C4-2B (cell line): ENCODE measurements around the gene SF3A1.

Experiments used
- H3K27ac ChIP-seq: fragments of 450-650 bp; 2 replicates; pipeline ENCODE4 v1.5.1; 2017
- CTCF ChIP-seq: fragments of 450-650 bp; conservative IDR thresholded peaks from 2 replicates; pipeline ENCODE4 v1.5.1; 2017; ENCODE audit warnings: mild to moderate bottlenecking
- ZFX ChIP-seq: fragments of 450-650 bp; IDR thresholded peaks from 2 replicates; pipeline ENCODE4 v1.6.1; 2017

SF3A1 gene

GRCh38 chr22:30357650-30358215, 1.0 kb upstream of the SF3A1 start:
- peak overlapping the region; percentile 91; the same call in 1 of the 2 replicates for H3K27ac ChIP-seq
- TF ChIP-seq ZFX (no peak), CTCF (no peak)

GRCh38 chr22:30357236-30357570, 509 bp upstream of the SF3A1 start:
- H3K27ac ChIP-seq: peak overlapping the region; percentile 91
- TF ChIP-seq CTCF (no peak), ZFX (no peak)

- H3K27ac ChIP-seq: no peak overlapping the region
- TF ChIP-seq ZFX (no peak), CTCF (no peak)
Observed at GRCh38 chr22:30354644-30355043, 2.0 kb downstream of the SF3A1 start.

GRCh38 chr22:30351226-30351625, 5.5 kb downstream of the SF3A1 start:
- TF ChIP-seq CTCF (no peak), ZFX (no peak)
- H3K27ac ChIP-seq: no peak overlapping the region

- H3K27ac ChIP-seq: no peak overlapping the region
- TF ChIP-seq CTCF (no peak), ZFX (no peak)
Observed at GRCh38 chr22:30348809-30349208, 7.9 kb downstream of the SF3A1 start.

- no peak overlapping the region for H3K27ac ChIP-seq
- TF ChIP-seq CTCF (no peak), ZFX (no peak)
Observed at GRCh38 chr22:30348404-30348803, 8.3 kb downstream of the SF3A1 start.

GRCh38 chr22:30347255-30347892, 9.3 kb downstream of the SF3A1 start:
- TF ChIP-seq CTCF: no peak
- TF ChIP-seq ZFX: no peak
- no peak overlapping the region for H3K27ac ChIP-seq
